SK-N-SH treated with all-trans-retinoic acid at 6 μM for 48 hours (cell line): ENCODE results near the gene FARP1.
A peak's percentile ranks its signal among the peaks of the same experiment; 100 is the strongest.

Source experiments
- ATAC-seq: fragments of 200-7000 bp; cut with Tn5 transposase; 3 replicates; pipeline ENCODE4 v1.9.1; 2020; ENCODE audit warnings: mild to moderate bottlenecking, moderate library complexity
- ARNTL ChIP-seq: fragments of 450-650 bp; formaldehyde crosslinking; IDR thresholded peaks from 2 replicates; pipeline ENCODE4 v1.5.0; 2020; ENCODE audit warnings: low read depth, mild to moderate bottlenecking, moderate library complexity, borderline replicate concordance
- BACH2 ChIP-seq: fragments of 250-450 bp; sonication (Bioruptor Pico); IDR thresholded peaks from 2 replicates; pipeline ENCODE4 v1.9.0; 2021; ENCODE audit warnings: mild to moderate bottlenecking, borderline replicate concordance
- CSDC2 ChIP-seq: fragments of 250-450 bp; sonication (Bioruptor Pico); IDR thresholded peaks from 2 replicates; pipeline ENCODE4 v1.5.0; 2020; ENCODE audit warnings: mild to moderate bottlenecking, moderate library complexity
- ESRRG ChIP-seq: fragments of 250-450 bp; sonication (Bioruptor Pico); IDR thresholded peaks from 2 replicates; pipeline ENCODE4 v1.6.1; 2021; ENCODE audit warnings: mild to moderate bottlenecking
- GLIS3 ChIP-seq: fragments of 250-450 bp; sonication (Bioruptor Pico); IDR thresholded peaks from 2 replicates; pipeline ENCODE4 v1.5.0; 2020; ENCODE audit warnings: mild to moderate bottlenecking, moderate library complexity
- ISL1 ChIP-seq: fragments of 250-450 bp; sonication (Bioruptor Pico); IDR thresholded peaks from 2 replicates; pipeline ENCODE4 v2.1.2; 2022; ENCODE audit warnings: mild to moderate bottlenecking, moderate library complexity
- OSR1 ChIP-seq: fragments of 250-450 bp; sonication (Bioruptor Pico); IDR thresholded peaks from 2 replicates; pipeline ENCODE4 v1.8.0; 2022; ENCODE audit warnings: moderate library complexity, mild to moderate bottlenecking, inconsistent platforms
- PPARA ChIP-seq: fragments of 250-450 bp; sonication (Bioruptor Pico); IDR thresholded peaks from 2 replicates; pipeline ENCODE4 v1.5.0; 2020; ENCODE audit warnings: mild to moderate bottlenecking, borderline replicate concordance
- RARB ChIP-seq: fragments of 250-450 bp; sonication (Bioruptor Pico); IDR thresholded peaks from 2 replicates; pipeline ENCODE4 v1.8.0; 2021; ENCODE audit warnings: mild to moderate bottlenecking, moderate library complexity
- SNAI2 ChIP-seq: fragments of 250-450 bp; sonication (Bioruptor Pico); IDR thresholded peaks from 2 replicates; pipeline ENCODE4 v1.5.0; 2020; ENCODE audit warnings: mild to moderate bottlenecking, moderate library complexity
- TCF4 ChIP-seq: fragments of 250-450 bp; sonication (Bioruptor Pico); IDR thresholded peaks from 2 replicates; pipeline ENCODE4 v1.8.0; 2021; ENCODE audit warnings: mild to moderate bottlenecking, moderate library complexity, borderline replicate concordance
- TOX ChIP-seq: fragments of 250-450 bp; sonication (Bioruptor Pico); IDR thresholded peaks from 2 replicates; pipeline ENCODE4 v1.8.0; 2021; ENCODE audit warnings: mild to moderate bottlenecking, moderate library complexity, borderline replicate concordance
- ZFP3 ChIP-seq: fragments of 250-450 bp; sonication (Bioruptor Pico); IDR thresholded peaks from 2 replicates; pipeline ENCODE4 v1.5.0; 2020; ENCODE audit warnings: mild to moderate bottlenecking, moderate library complexity
- ZFP30 ChIP-seq: fragments of 450-650 bp; formaldehyde crosslinking; IDR thresholded peaks from 2 replicates; pipeline ENCODE4 v1.5.0; 2022; ENCODE audit warnings: mild to moderate bottlenecking, moderate library complexity
- ZNF565 ChIP-seq: fragments of 450-650 bp; formaldehyde crosslinking; conservative IDR thresholded peaks from 2 replicates; pipeline ENCODE4 v1.5.0; 2020; ENCODE audit warnings: low read depth, mild to moderate bottlenecking, moderate library complexity
- ZNF8 ChIP-seq: fragments of 450-650 bp; formaldehyde crosslinking; IDR thresholded peaks from 2 replicates; pipeline ENCODE4 v1.5.0; 2020; ENCODE audit warnings: mild to moderate bottlenecking, moderate library complexity
- TF ChIP-seq, protein P1 (sequence below): fragments of 250-450 bp; sonication (Bioruptor Pico); IDR thresholded peaks from 2 replicates; pipeline ENCODE4 v1.8.0; 2021; ENCODE audit warnings: low read depth, mild to moderate bottlenecking, moderate library complexity, borderline replicate concordance
- TF ChIP-seq, protein P2 (sequence below): fragments of 250-450 bp; sonication (Bioruptor Pico); IDR thresholded peaks from 2 replicates; pipeline ENCODE4 v1.8.0; 2020; ENCODE audit warnings: mild to moderate bottlenecking, moderate library complexity, borderline replicate concordance
- TF ChIP-seq, protein P3 (sequence below): fragments of 250-450 bp; sonication (Bioruptor Pico); IDR thresholded peaks from 2 replicates; pipeline ENCODE4 v1.5.0; 2020; ENCODE audit warnings: mild to moderate bottlenecking, moderate library complexity
- TF ChIP-seq, protein P4 (sequence below): fragments of 250-450 bp; sonication (Bioruptor Pico); IDR thresholded peaks from 2 replicates; pipeline ENCODE4 v1.5.1; 2020; ENCODE audit warnings: low read depth, mild to moderate bottlenecking, moderate library complexity

FARP1 gene

DNA sequence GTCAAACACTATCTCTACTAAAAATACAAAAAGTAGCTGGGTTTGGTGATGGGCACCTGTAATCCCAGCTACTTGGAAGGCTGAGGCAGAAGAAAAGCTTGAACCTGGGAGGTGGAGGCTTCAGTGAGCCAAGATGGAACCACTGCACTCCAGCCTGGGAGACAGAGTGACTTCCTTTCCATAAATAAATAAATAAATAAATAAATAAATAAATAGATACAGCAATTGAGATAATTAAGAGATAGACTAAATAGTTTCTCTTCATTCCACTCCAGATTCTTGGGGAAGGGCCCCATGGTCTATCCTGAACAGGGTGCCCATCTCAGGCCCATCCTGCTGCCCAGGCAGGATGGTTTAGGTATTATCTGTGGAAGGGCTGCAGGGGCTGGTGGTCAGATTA, 24.0 kb upstream of the FARP1 start:
- no peak for TF ChIP-seq TOX (CRISPR knock-in tag)
- TF ChIP-seq ZFP3 (CRISPR knock-in tag), result no peak
- no peak for TF ChIP-seq SNAI2
- no peak for TF ChIP-seq GLIS3 (CRISPR knock-in tag)
- no peak for TF ChIP-seq ESRRG (CRISPR knock-in tag)
- TF ChIP-seq, protein P1, sequence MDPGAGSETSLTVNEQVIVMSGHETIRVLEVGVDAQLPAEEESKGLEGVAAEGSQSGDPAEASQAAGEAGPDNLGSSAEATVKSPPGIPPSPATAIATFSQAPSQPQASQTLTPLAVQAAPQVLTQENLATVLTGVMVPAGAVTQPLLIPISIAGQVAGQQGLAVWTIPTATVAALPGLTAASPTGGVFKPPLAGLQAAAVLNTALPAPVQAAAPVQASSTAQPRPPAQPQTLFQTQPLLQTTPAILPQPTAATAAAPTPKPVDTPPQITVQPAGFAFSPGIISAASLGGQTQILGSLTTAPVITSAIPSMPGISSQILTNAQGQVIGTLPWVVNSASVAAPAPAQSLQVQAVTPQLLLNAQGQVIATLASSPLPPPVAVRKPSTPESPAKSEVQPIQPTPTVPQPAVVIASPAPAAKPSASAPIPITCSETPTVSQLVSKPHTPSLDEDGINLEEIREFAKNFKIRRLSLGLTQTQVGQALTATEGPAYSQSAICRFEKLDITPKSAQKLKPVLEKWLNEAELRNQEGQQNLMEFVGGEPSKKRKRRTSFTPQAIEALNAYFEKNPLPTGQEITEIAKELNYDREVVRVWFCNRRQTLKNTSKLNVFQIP, result no peak
- no peak for TF ChIP-seq OSR1
- TF ChIP-seq ZNF8 (CRISPR knock-in tag), result no peak
- no peak for TF ChIP-seq PPARA (CRISPR knock-in tag)
- TF ChIP-seq RARB (CRISPR knock-in tag), result no peak
- TF ChIP-seq, protein P2, sequence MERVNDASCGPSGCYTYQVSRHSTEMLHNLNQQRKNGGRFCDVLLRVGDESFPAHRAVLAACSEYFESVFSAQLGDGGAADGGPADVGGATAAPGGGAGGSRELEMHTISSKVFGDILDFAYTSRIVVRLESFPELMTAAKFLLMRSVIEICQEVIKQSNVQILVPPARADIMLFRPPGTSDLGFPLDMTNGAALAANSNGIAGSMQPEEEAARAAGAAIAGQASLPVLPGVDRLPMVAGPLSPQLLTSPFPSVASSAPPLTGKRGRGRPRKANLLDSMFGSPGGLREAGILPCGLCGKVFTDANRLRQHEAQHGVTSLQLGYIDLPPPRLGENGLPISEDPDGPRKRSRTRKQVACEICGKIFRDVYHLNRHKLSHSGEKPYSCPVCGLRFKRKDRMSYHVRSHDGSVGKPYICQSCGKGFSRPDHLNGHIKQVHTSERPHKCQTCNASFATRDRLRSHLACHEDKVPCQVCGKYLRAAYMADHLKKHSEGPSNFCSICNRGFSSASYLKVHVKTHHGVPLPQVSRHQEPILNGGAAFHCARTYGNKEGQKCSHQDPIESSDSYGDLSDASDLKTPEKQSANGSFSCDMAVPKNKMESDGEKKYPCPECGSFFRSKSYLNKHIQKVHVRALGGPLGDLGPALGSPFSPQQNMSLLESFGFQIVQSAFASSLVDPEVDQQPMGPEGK (CRISPR knock-in tag), result no peak
- TF ChIP-seq, protein P3, sequence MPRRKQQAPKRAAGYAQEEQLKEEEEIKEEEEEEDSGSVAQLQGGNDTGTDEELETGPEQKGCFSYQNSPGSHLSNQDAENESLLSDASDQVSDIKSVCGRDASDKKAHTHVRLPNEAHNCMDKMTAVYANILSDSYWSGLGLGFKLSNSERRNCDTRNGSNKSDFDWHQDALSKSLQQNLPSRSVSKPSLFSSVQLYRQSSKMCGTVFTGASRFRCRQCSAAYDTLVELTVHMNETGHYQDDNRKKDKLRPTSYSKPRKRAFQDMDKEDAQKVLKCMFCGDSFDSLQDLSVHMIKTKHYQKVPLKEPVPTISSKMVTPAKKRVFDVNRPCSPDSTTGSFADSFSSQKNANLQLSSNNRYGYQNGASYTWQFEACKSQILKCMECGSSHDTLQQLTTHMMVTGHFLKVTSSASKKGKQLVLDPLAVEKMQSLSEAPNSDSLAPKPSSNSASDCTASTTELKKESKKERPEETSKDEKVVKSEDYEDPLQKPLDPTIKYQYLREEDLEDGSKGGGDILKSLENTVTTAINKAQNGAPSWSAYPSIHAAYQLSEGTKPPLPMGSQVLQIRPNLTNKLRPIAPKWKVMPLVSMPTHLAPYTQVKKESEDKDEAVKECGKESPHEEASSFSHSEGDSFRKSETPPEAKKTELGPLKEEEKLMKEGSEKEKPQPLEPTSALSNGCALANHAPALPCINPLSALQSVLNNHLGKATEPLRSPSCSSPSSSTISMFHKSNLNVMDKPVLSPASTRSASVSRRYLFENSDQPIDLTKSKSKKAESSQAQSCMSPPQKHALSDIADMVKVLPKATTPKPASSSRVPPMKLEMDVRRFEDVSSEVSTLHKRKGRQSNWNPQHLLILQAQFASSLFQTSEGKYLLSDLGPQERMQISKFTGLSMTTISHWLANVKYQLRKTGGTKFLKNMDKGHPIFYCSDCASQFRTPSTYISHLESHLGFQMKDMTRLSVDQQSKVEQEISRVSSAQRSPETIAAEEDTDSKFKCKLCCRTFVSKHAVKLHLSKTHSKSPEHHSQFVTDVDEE, result no peak
- TF ChIP-seq ZFP30, result no peak
- no peak for ATAC-seq

DNA sequence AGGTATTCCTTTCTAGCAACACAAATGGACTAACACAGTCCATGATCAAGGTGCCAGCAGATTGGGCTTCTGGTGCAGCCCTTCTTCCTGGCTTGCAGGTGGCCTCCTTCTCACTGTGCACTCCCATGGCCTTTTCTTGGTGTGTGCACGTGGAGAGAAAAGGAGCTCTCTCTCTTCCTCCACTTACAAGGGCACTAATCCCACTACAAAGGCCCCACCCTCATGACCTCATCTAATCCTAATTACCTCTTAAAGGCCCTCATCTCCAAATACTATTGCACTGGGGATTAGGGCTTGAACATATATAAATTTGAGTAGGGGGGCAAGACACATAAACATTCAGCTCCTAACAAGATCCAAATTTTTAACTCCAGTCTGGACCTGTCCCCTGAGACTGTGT, 19.7 kb upstream of the FARP1 start:
- ATAC-seq, result no peak
- no peak for TF ChIP-seq CSDC2
- no peak for TF ChIP-seq ZFP3 (CRISPR knock-in tag)
- TF ChIP-seq PPARA (CRISPR knock-in tag), result no peak
- TF ChIP-seq, protein P3, result no peak
- TF ChIP-seq ISL1 (CRISPR knock-in tag), result no peak
- TF ChIP-seq BACH2 (CRISPR knock-in tag), result no peak
- TF ChIP-seq, all 23 proteins: peak for 0

DNA sequence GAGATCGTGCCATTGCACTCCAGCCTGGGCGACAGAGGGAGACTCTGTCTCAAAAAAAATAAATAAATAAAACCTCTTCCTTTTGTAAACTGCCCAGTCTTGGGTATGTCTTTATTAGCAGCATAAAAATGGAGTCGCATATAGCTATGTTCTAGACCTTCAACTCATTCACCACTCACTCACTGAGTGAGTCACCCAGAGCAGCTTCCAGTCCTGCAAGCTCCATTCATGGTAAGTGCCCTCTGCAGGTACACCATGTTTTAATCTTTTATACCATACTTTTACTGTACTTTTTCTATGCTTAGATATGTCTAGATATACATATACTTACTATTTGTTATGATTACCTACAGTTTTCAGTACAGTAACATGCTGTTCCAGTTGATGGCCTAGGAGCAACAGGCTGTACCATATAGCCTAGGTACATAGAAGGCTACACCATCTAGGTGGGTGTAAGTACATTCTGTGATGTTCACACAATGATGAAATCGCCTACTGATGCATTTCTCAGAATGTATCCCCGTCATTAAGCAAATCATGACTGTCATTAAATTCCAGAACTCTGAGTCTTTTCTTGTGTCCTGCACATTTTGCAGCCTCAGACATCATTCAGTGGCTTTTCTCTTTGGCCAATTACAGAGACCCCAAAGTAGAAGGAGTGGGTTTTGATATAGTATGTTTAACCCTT, 13.7 kb upstream of the FARP1 start:
- no peak for TF ChIP-seq SNAI2
- no peak for TF ChIP-seq ZFP3 (CRISPR knock-in tag)
- TF ChIP-seq, protein P2 (CRISPR knock-in tag), result no peak
- TF ChIP-seq, all 23 proteins: peak for 0

DNA sequence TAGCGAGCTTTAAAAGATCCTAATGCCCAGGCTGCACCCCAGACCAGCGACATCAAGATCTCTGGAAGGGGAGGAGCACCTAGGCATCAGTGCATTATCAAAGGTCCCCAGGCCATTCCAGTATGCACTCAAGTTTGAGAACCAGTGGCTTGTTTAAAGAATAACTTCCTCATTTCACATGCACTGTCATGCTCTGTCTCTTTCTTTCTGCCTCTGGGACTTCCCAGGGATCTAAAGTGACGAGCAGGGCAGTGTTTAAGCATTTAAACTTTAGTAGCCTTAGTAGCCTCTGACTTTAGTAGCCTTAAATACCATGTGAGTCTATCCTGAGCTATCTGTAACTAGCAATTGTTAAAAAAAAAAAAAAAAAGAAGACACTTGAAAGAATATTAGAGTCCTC, 8.9 kb upstream of the FARP1 start:
- ATAC-seq, result no peak
- TF ChIP-seq TOX (CRISPR knock-in tag) (no peak), SNAI2 (no peak), TCF4 (CRISPR knock-in tag) (no peak), BACH2 (CRISPR knock-in tag) (no peak), GLIS3 (CRISPR knock-in tag) (no peak), OSR1 (no peak), ZNF565 (CRISPR knock-in tag) (no peak), ZFP30 (no peak), ARNTL (CRISPR knock-in tag) (no peak), CSDC2 (no peak), ZFP3 (CRISPR knock-in tag) (no peak)
- TF ChIP-seq, protein P2 (CRISPR knock-in tag), result no peak
- TF ChIP-seq, protein P4, sequence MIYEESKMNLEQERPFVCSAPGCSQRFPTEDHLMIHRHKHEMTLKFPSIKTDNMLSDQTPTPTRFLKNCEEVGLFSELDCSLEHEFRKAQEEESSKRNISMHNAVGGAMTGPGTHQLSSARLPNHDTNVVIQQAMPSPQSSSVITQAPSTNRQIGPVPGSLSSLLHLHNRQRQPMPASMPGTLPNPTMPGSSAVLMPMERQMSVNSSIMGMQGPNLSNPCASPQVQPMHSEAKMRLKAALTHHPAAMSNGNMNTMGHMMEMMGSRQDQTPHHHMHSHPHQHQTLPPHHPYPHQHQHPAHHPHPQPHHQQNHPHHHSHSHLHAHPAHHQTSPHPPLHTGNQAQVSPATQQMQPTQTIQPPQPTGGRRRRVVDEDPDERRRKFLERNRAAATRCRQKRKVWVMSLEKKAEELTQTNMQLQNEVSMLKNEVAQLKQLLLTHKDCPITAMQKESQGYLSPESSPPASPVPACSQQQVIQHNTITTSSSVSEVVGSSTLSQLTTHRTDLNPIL (CRISPR knock-in tag), result no peak

More for the DNA sequence above, 13.7 kb upstream of the FARP1 start:
- peak; percentile 47; the same call in 2 of the 3 replicates for ATAC-seq
